Mononuclear cell (primary cell): ENCODE data around the gene PPP1R11. TPM values are rescaled to one million over a fixed set of nuclear protein-coding genes. Genes with fewer than 3 reads are reported as not detected.
"Not testable (repeated sequence)": the region's sequence is repeated elsewhere in the genome, so short reads cannot be mapped to it uniquely, and the experiment has no call there.

ENCODE experiments used
- H3K27me3 ChIP-seq: 2 replicates; pipeline ENCODE4 v1.6.0; 2011; ENCODE audit warnings: low read length, control low read depth; ENCODE audit not compliant: insufficient read depth
- H3K4me1 ChIP-seq: 2 replicates; pipeline ENCODE4 v1.5.1; 2011; ENCODE audit warnings: mild to moderate bottlenecking, low read length, control low read depth; ENCODE audit not compliant: insufficient read depth
- H3K4me3 ChIP-seq: 2 replicates; pipeline ENCODE4 v1.5.1; 2011; ENCODE audit warnings: mild to moderate bottlenecking, low read length, moderate library complexity
- H3K9me3 ChIP-seq: 2 replicates; pipeline ENCODE4 v1.5.1; 2011; ENCODE audit warnings: low read depth, mild to moderate bottlenecking, control low read depth, low read length
- total RNA-seq: library from RNA; depleted of rRNA; stranded (reverse); fragments of >200 nt; gene quantifications from one replicate; pipeline ENCODE4 v1.2.3, GENCODE V29; 2012

The PPP1R11 gene
- total RNA-seq, 1 donor: 29.0 TPM

DNA sequence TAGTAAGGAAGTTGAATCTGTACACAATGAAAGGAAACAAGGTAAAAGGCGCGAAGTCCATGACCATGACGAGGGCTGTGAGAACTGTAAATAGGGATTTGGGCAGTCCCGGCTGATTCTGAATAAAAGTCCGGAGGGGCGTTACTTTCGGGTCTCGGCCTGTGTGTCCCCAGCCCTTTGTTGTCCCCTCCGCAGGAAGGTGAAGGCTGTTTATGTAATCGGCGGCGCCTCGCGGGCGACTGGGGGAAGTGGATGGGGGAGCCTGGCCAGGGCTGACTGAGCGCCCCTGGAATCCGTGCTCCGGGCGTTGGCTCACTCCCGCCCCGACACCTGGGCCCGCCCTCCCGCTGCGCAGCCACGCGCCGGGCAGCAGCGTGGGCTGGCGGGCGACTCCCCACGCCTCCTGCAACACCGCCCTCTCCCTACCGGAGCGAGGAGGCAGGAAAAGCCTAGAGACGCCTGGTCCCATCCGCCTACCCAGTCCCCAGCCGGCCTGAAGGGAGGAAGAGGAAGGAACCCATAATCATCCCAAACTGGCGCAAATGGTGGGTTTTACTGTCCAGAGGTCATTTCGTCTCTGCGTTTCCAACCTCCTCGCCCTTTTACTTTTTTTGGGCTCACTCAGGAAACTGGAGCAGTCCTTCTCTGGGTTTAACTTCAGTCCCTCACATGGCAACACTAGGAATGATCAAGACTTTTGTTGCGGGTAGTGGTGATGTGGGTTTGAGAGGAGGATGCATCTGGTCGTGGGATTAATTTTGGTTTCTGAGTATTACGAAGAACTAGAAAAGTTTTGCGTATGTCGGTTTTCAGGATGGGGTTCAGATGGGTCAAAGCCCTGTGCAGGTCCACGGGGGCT is 33.8 kb downstream of the PPP1R11 start:
- H3K27me3 ChIP-seq: peaks cover 74% of the 10 kb centered on the region
- no peak overlapping the region for H3K4me3 ChIP-seq
- H3K9me3 ChIP-seq: no peaks in the 10 kb centered on the region

DNA sequence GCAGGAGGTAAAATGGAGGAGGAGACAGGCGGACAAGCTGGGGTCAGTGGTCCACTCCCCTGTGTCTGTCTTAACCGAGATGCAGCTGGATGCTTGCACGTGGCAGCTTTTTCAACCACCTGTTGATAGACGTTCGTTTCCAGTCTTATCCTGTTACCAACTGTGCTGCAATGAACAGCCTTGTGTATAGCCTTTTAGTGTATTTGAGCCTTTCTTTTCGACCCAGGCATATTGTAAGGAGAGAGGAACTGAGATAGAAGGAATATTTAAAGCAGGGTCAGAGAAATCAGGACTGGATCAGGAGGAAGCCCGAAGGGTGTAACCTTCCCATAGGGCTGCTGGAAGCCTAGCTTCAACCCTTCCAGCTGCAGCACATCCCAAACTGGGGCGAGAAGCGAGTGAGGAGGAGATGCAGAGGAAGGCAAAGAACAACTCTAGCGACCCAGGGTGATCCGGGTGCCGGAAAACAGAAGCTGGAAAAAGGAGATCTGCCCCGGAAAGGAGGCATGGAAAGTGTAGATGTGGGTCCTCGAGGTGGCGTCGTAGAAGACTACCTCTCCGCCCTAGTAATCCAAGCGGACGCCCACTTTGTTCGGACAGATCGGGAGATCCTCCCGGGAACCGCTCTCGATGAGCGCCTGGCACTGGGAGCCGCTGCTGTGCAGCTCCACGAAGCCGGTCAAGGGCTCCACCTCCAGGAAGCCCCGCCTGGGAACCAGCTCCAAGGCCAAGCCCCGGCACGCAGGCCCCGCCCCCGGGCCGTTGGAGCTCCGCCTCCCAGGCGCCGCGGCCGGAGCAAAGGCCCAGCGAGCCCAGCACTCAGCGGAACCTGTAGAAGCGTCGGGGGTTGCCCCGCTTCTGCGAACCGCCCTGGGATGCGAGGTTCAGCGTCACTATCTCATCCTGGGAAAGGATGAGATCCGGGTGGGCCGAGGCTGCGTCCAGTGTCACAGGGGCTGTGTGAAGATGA is 34.7 kb downstream of the PPP1R11 start:
- H3K9me3 ChIP-seq: no peaks in the 10 kb centered on the region
- peaks cover 70% of the 10 kb centered on the region for H3K27me3 ChIP-seq
- peak overlapping the region; percentile 17 for H3K4me3 ChIP-seq
- H3K4me1 ChIP-seq: peaks cover 37% of the 10 kb centered on the region

More for the DNA sequence above, 33.8 kb downstream of the PPP1R11 start:
- peaks cover 37% of the 10 kb centered on the region for H3K4me1 ChIP-seq

DNA sequence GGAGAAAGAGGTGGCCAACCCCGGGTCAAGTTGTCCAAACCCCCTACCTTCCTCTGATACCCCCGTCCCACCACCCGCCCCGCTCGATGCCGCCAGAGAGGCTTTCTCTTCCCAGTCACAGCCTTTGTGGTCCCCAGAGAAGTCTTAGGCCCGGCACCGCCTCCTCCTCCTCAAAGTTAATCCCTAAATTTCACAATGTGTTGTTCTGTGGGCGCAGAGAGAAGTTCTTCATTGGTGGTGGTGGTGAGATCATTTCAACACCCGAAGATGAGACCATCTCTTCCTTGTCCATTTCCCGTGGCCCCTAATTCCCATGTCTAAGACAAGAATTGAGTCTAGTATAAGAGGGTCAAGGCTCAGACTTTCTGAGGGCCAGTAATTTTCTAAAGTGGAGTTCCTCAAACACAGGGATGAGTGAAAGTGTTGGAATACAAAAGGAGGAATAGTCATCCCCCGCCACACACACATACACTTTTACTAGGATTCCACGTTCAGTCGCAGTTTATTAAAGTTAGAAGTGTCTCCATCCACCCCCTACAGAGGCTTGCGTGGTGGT is 35.5 kb downstream of the PPP1R11 start:
- Histone ChIP-seq H3K4me3 (peak overlapping the region; percentile 17), H3K9me3 (no peaks in the 10 kb centered on the region), H3K27me3 (peaks cover 63% of the 10 kb centered on the region), H3K4me1 (peaks cover 37% of the 10 kb centered on the region)

DNA sequence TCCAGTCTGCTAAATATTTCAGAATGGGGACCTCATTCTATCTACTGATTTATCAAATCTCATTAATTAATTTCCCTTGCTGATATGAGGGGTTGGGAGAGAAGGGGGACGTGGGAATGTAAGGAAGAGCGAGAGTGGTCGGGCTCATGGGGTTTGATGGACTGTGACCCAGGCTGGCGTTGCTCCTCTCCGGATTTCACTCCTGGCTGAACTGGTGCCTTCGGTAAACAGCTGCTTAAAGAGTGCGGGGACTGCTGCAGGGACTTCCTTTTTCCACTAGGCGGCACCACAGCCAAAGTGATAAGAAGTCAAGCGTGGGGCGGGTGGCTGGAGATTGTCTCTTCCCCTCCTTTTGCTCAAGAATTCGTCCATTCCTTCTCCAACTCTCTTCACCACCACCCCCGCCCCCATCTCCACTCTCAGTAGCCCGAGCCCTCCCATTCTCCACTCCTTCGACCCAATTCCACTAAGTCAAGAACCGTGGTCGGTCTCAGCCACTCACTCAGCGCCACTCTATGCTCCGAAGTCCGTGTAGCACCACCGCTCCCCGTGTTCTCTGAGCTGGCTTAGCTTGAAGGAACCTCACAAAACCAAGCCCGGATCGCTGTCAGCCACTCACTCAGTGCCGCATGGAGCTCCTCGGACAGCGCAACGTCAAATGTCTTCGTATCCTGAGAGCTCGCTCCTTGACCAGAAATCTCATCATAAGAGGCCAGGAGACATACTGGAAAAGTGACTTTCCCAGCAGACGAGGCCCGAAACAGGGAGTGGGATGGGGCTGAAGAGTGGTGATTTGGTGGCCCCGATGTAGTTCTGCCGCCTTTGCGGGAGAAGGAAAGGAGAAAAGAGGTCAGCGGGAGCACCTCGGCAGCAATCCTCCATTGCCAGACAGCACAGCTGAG is 36.2 kb downstream of the PPP1R11 start:
- Histone ChIP-seq H3K4me3 (peak overlapping the region; percentile 26), H3K27me3 (peaks cover 58% of the 10 kb centered on the region), H3K4me1 (peaks cover 37% of the 10 kb centered on the region), H3K9me3 (no peaks in the 10 kb centered on the region)

DNA sequence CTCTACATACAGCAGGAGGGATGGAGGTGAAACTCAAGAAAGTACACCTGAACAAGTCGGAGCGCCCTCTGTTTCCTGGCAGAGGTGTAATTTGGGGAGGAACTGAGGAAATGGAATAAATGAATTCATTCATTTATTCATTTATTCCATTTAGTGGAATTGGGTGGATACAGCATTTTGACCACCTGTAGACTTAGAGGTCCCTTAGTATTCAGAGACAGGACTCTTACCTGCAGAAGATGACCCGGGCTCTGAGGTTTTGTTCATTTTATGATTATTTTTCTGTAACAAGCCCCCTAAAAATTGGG is 36.8 kb downstream of the PPP1R11 start:
- Histone ChIP-seq H3K27me3 (peaks cover 52% of the 10 kb centered on the region), H3K4me3 (no peak overlapping the region), H3K4me1 (peaks cover 37% of the 10 kb centered on the region), H3K9me3 (no peaks in the 10 kb centered on the region)

DNA sequence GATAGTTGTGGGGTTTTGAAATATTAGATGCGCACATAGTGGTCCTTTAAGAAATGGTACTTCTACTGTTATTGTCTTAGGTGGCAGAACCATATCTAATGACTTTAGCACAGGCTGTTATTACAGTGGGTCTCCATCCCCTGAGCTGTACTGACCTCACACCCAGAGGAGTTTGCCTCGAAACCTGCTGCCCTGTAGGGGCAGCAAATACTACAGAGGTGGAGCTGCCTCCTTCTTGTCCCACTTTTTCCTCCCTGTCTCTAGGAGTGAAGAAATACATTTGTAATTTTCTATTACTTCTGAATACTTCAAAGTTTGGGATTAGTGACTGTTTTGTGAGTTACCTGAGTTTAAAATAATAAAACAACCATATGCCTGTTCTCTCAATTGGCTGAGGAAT is 37.7 kb downstream of the PPP1R11 start:
- no peak overlapping the region for H3K4me3 ChIP-seq
- H3K9me3 ChIP-seq: no peaks in the 10 kb centered on the region
- H3K4me1 ChIP-seq: peaks cover 37% of the 10 kb centered on the region
- H3K27me3 ChIP-seq: peaks cover 48% of the 10 kb centered on the region

DNA sequence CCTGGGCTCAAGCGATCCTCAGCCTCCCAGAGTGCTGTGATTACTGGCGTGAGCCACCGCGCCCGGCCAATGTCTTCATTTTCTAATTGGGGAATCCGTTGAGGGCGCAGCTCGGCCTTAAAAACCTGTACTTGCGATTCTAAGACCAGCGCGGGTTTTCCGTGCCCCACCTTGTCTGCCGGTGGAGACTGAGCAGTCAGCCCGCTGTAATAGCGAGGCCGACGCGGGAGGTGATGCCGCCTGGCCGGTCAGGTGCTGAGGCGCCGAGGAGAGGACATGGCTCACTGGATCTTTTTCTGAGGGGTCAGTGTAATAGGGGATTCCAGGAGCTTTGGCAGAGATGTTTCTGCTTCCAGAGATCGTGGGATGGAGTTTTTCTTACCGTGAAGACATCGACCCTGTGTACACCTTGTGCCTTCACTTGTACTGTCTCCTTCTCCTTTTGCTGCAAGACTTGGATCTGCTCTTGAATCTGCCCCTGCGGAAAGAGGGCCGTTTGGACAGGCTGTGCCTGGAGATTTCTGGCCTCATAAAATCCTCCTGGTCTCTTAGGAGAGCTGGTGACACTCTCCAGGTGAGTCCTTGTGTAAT is 44.4 kb downstream of the PPP1R11 start:
- Histone ChIP-seq H3K27me3 (peaks cover 49% of the 10 kb centered on the region), H3K9me3 (no peaks in the 10 kb centered on the region), H3K4me3 (no peak overlapping the region), H3K4me1 (no peaks in the 10 kb centered on the region)

GRCh38 chr6:30112402-30112994 is 45.5 kb downstream of the PPP1R11 start:
- Histone ChIP-seq H3K9me3 (no peaks in the 10 kb centered on the region), H3K4me3 (no peak overlapping the region), H3K27me3 (peaks cover 49% of the 10 kb centered on the region), H3K4me1 (no peaks in the 10 kb centered on the region)

GRCh38 chr6:30113003-30113759 is 46.2 kb downstream of the PPP1R11 start, which contains the start of gene TRIM31:
Gene TRIM31 (minus strand): TSS chr6:30113090. CDS start chr6:30112805, 285 bp downstream.
- H3K9me3 ChIP-seq: no peaks in the 10 kb centered on the region
- peaks cover 49% of the 10 kb centered on the region for H3K27me3 ChIP-seq
- H3K4me3 ChIP-seq: no peak within 1 kb of the TSS
- no peaks in the 10 kb centered on the region for H3K4me1 ChIP-seq

- Histone ChIP-seq H3K4me1 (no peaks in the 10 kb centered on the region), H3K9me3 (no peaks in the 10 kb centered on the region), H3K4me3 (no peak overlapping the region), H3K27me3 (peaks cover 52% of the 10 kb centered on the region)
Measured at GRCh38 chr6:30113841-30114240, 46.8 kb downstream of the PPP1R11 start.

DNA sequence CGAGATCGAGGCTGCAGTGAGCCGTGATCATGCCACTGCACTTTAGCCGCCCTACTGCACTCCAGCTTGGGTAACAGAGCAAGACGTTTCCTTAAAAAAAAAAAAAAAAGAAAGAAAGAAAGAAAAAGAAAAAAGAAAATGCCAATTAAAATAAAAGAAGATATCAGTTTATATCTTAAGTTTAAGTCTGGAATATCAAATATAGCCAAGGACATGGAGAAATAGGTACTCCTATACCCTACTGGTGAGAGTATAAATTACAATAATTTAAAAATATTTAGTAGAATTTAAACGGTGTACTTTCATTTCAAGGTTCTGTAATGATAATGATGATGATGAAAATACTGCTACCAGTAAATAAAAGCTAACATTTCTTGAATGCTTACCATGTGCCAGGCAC is 49.7 kb downstream of the PPP1R11 start:
- Histone ChIP-seq H3K4me3 (no peak overlapping the region), H3K27me3 (peaks cover 39% of the 10 kb centered on the region), H3K4me1 (no peaks in the 10 kb centered on the region), H3K9me3 (no peaks in the 10 kb centered on the region)

GRCh38 chr6:30118691-30119090 is 51.7 kb downstream of the PPP1R11 start:
- H3K4me1 ChIP-seq, H3K9me3 ChIP-seq, H3K4me3 ChIP-seq: not testable (repeated sequence)
- peaks cover 23% of the 10 kb centered on the region for H3K27me3 ChIP-seq
